HepG2 (cell line): ENCODE measurements around the gene CGNL1. TPM values are rescaled to one million over a fixed set of nuclear protein-coding genes. Genes with fewer than 3 reads are reported as not detected.

Source experiments
- BRF2 ChIP-seq: sonication (generic); formaldehyde crosslinking; IDR thresholded peaks from 2 replicates; pipeline ENCODE4 v1.8.1; 2022; ENCODE audit warnings: mild to moderate bottlenecking, missing genetic modification reagents
- FOXP4 ChIP-seq: sonication (generic); formaldehyde crosslinking; IDR thresholded peaks from 2 replicates; pipeline ENCODE4 v1.4.0; 2020; ENCODE audit warnings: missing genetic modification reagents
- KAT2B ChIP-seq: fragments of 150-350 bp; IDR thresholded peaks from 2 replicates; pipeline ENCODE4 v1.6.1; 2014; ENCODE audit warnings: low read depth, low read length, borderline replicate concordance
- NFE2 ChIP-seq: sonication (generic); formaldehyde crosslinking; IDR thresholded peaks from 2 replicates; pipeline ENCODE4 v1.4.0; 2020; ENCODE audit warnings: missing genetic modification reagents
- PHF20 ChIP-seq: sonication (generic); formaldehyde crosslinking; IDR thresholded peaks from 2 replicates; pipeline ENCODE4 v1.5.0; 2020; ENCODE audit warnings: mild to moderate bottlenecking, missing genetic modification reagents
- RFXAP ChIP-seq: sonication (generic); formaldehyde crosslinking; IDR thresholded peaks from 2 replicates; pipeline ENCODE4 v1.4.0; 2020; ENCODE audit warnings: missing genetic modification reagents, borderline replicate concordance
- SATB2 ChIP-seq: sonication (generic); formaldehyde crosslinking; IDR thresholded peaks from 2 replicates; pipeline ENCODE4 v1.5.0; 2020; ENCODE audit warnings: missing genetic modification reagents
- TBX2 ChIP-seq: sonication (generic); formaldehyde crosslinking; IDR thresholded peaks from 2 replicates; pipeline ENCODE4 v1.5.0; 2020; ENCODE audit warnings: missing genetic modification reagents, mild to moderate bottlenecking, borderline replicate concordance
- U2AF2 ChIP-seq: fragments of 200-400 bp; formaldehyde crosslinking; IDR thresholded peaks from 2 replicates; pipeline ENCODE4 v1.6.1; 2017; ENCODE audit warnings: low read depth, mild to moderate bottlenecking, low read length
- ZBTB20 ChIP-seq: sonication (generic); formaldehyde crosslinking; IDR thresholded peaks from 2 replicates; pipeline ENCODE4 v1.8.1; 2023; ENCODE audit warnings: missing genetic modification reagents, low read depth, mild to moderate bottlenecking, borderline replicate concordance
- ZBTB7B ChIP-seq: sonication (generic); formaldehyde crosslinking; IDR thresholded peaks from 2 replicates; pipeline ENCODE4 v1.4.0; 2020; ENCODE audit warnings: missing genetic modification reagents
- ZHX2 ChIP-seq, 2 experiments: sonication (generic) in 1 of 2; formaldehyde crosslinking in 1 of 2; IDR thresholded peaks; 2 replicates each; pipeline versions ENCODE4 v1.6.1 to v1.9.0; 2014 to 2022; ENCODE audit warnings: antibody characterized with exemption in 1 of 2, borderline replicate concordance in 1 of 2, inconsistent platforms in 1 of 2, low read depth in 1 of 2, missing genetic modification reagents in 1 of 2
- ZNF460 ChIP-seq: sonication (generic); formaldehyde crosslinking; IDR thresholded peaks from 2 replicates; pipeline ENCODE4 v1.5.1; 2020; ENCODE audit warnings: missing genetic modification reagents, mild to moderate bottlenecking, borderline replicate concordance
- ZNF543 ChIP-seq: sonication (generic); formaldehyde crosslinking; IDR thresholded peaks from 2 replicates; pipeline ENCODE4 v1.4.0; 2020; ENCODE audit warnings: mild to moderate bottlenecking, missing genetic modification reagents
- ZNF580 ChIP-seq: IDR thresholded peaks from 2 replicates; pipeline ENCODE4 v1.6.1; 2016; ENCODE audit warnings: low read depth, borderline replicate concordance
- ZNF598 ChIP-seq: sonication (generic); formaldehyde crosslinking; IDR thresholded peaks from 2 replicates; pipeline ENCODE4 v1.5.1; 2020; ENCODE audit warnings: mild to moderate bottlenecking, missing genetic modification reagents, borderline replicate concordance
- ZNF614 ChIP-seq: IDR thresholded peaks from 2 replicates; pipeline ENCODE4 v1.6.1; 2018; ENCODE audit warnings: missing biosample characterization, missing genetic modification reagents, inconsistent platforms, borderline replicate concordance
- ZNF883 ChIP-seq: sonication (generic); formaldehyde crosslinking; IDR thresholded peaks from 2 replicates; pipeline ENCODE4 v1.5.1; 2020; ENCODE audit warnings: mild to moderate bottlenecking, missing genetic modification reagents; ENCODE audit errors: not compliant biosample characterization
- ZSCAN22 ChIP-seq: sonication (generic); formaldehyde crosslinking; IDR thresholded peaks from 2 replicates; pipeline ENCODE4 v1.4.0; 2020; ENCODE audit warnings: mild to moderate bottlenecking, missing genetic modification reagents
- polyA plus RNA-seq, 8 experiments: library from polyadenylated mRNA; depleted of rRNA in 3 of 8; stranded (reverse) in 7 of 8; unstranded in 1 of 8; fragments of >200 nt; fragmentation: Illumina TruSeq in 4 of 8; extraction: Trizol in 4 of 8; gene quantifications; 2 replicates each; pipeline versions ENCODE4 v1.2.1 to v1.2.3, GENCODE V29; 2011 to 2016; ENCODE audit warnings: low read depth in 4 of 8, missing spikeins in 1 of 8, mixed read lengths in 1 of 8; ENCODE audit not compliant: insufficient read depth in 1 of 8
- total RNA-seq, 5 experiments: library from RNA; depleted of rRNA; stranded (reverse); fragments of >200 nt; fragmentation: Illumina TruSeq; extraction: Trizol; gene quantifications; 2 replicates each; pipeline ENCODE4 v1.2.3, GENCODE V29; 2016; ENCODE audit warnings: low read depth in 1 of 5

Gene CGNL1
- total and polyA plus RNA-seq, 2 of the 13 experiments (the other 11 are each of a cell fraction or from before 2014, with no cell fraction given): 5.6 to 15.6 TPM

GRCh38 chr15:57477736-57478522, 101.6 kb downstream of the CGNL1 start (continued):
- peak; percentile 82 for TF ChIP-seq FOXP4 (CRISPR knock-in tag)
- TF ChIP-seq SATB2: peak; percentile 61
- peak; percentile 68; the same call in 1 of the 2 replicates for TF ChIP-seq ZNF543
- no peak for TF ChIP-seq U2AF2
- TF ChIP-seq NFE2 (CRISPR knock-in tag): no peak
- TF ChIP-seq ZNF580 (CRISPR knock-in tag): peak; percentile 93; the same call in 1 of the 2 replicates
- TF ChIP-seq PHF20: no peak; the same call in 1 of the 2 replicates
- TF ChIP-seq ZNF598 (CRISPR knock-in tag): 0 out of 2 replicates have a peak, but pooled peaks have one; percentile 66
- peak; percentile 42; the same call in 1 of the 2 replicates for TF ChIP-seq RFXAP
- TF ChIP-seq ZBTB20 (CRISPR knock-in tag): peak; percentile 95
- no peak for TF ChIP-seq ZNF460 (CRISPR knock-in tag)
- 0 out of 2 replicates have a peak, but pooled peaks have one; percentile 40 for TF ChIP-seq ZHX2 (IDR thresholded peaks at IDR 0.05; ENCODE audit: low read depth)
- TF ChIP-seq ZHX2 (CRISPR knock-in tag; IDR thresholded peaks at IDR 0.05; ENCODE audit: borderline replicate concordance): 0 out of 2 replicates have a peak, but pooled peaks have one; percentile 64
- TF ChIP-seq ZSCAN22 (CRISPR knock-in tag): peak; percentile 84
- TF ChIP-seq BRF2 (CRISPR knock-in tag): no peak
- TF ChIP-seq TBX2 (CRISPR knock-in tag): peak; percentile 98
- TF ChIP-seq ZNF883 (CRISPR knock-in tag): peak; percentile 84
- TF ChIP-seq ZBTB7B (CRISPR knock-in tag): peak; percentile 85
- TF ChIP-seq KAT2B: no peak
- peak; percentile 93 for TF ChIP-seq ZNF614 (CRISPR knock-in tag)
